SK-N-SH treated with all-trans-retinoic acid at 6 μM for 48 hours (cell line): ENCODE results near the gene AGAP2.

ENCODE experiments used
- CSDC2 ChIP-seq: fragments of 250-450 bp; sonication (Bioruptor Pico); IDR thresholded peaks from 2 replicates; pipeline ENCODE4 v1.5.0; 2020; ENCODE audit warnings: mild to moderate bottlenecking, moderate library complexity
- ESRRG ChIP-seq: fragments of 250-450 bp; sonication (Bioruptor Pico); IDR thresholded peaks from 2 replicates; pipeline ENCODE4 v1.6.1; 2021; ENCODE audit warnings: mild to moderate bottlenecking
- GLIS3 ChIP-seq: fragments of 250-450 bp; sonication (Bioruptor Pico); IDR thresholded peaks from 2 replicates; pipeline ENCODE4 v1.5.0; 2020; ENCODE audit warnings: mild to moderate bottlenecking, moderate library complexity
- OSR1 ChIP-seq: fragments of 250-450 bp; sonication (Bioruptor Pico); IDR thresholded peaks from 2 replicates; pipeline ENCODE4 v1.8.0; 2022; ENCODE audit warnings: moderate library complexity, mild to moderate bottlenecking, inconsistent platforms
- TCF4 ChIP-seq: fragments of 250-450 bp; sonication (Bioruptor Pico); IDR thresholded peaks from 2 replicates; pipeline ENCODE4 v1.8.0; 2021; ENCODE audit warnings: mild to moderate bottlenecking, moderate library complexity, borderline replicate concordance
- TOX ChIP-seq: fragments of 250-450 bp; sonication (Bioruptor Pico); IDR thresholded peaks from 2 replicates; pipeline ENCODE4 v1.8.0; 2021; ENCODE audit warnings: mild to moderate bottlenecking, moderate library complexity, borderline replicate concordance
- ZC3H10 ChIP-seq: fragments of 250-450 bp; sonication (Bioruptor Pico); IDR thresholded peaks from 2 replicates; pipeline ENCODE4 v1.5.1; 2021; ENCODE audit warnings: mild to moderate bottlenecking, moderate library complexity
- ZFP3 ChIP-seq: fragments of 250-450 bp; sonication (Bioruptor Pico); IDR thresholded peaks from 2 replicates; pipeline ENCODE4 v1.5.0; 2020; ENCODE audit warnings: mild to moderate bottlenecking, moderate library complexity
- ZNF565 ChIP-seq: fragments of 450-650 bp; formaldehyde crosslinking; conservative IDR thresholded peaks from 2 replicates; pipeline ENCODE4 v1.5.0; 2020; ENCODE audit warnings: low read depth, mild to moderate bottlenecking, moderate library complexity
- TF ChIP-seq, protein P1 (sequence below): fragments of 250-450 bp; sonication (Bioruptor Pico); IDR thresholded peaks from 2 replicates; pipeline ENCODE4 v1.8.0; 2020; ENCODE audit warnings: mild to moderate bottlenecking, moderate library complexity, borderline replicate concordance
- TF ChIP-seq, protein P2 (sequence below): fragments of 250-450 bp; sonication (Bioruptor Pico); IDR thresholded peaks from 2 replicates; pipeline ENCODE4 v1.8.0; 2021; ENCODE audit warnings: low read depth, mild to moderate bottlenecking, moderate library complexity, borderline replicate concordance
- TF ChIP-seq, protein P3 (sequence below): fragments of 250-450 bp; sonication (Bioruptor Pico); IDR thresholded peaks from 2 replicates; pipeline ENCODE4 v1.5.1; 2021; ENCODE audit warnings: mild to moderate bottlenecking, moderate library complexity

DNA sequence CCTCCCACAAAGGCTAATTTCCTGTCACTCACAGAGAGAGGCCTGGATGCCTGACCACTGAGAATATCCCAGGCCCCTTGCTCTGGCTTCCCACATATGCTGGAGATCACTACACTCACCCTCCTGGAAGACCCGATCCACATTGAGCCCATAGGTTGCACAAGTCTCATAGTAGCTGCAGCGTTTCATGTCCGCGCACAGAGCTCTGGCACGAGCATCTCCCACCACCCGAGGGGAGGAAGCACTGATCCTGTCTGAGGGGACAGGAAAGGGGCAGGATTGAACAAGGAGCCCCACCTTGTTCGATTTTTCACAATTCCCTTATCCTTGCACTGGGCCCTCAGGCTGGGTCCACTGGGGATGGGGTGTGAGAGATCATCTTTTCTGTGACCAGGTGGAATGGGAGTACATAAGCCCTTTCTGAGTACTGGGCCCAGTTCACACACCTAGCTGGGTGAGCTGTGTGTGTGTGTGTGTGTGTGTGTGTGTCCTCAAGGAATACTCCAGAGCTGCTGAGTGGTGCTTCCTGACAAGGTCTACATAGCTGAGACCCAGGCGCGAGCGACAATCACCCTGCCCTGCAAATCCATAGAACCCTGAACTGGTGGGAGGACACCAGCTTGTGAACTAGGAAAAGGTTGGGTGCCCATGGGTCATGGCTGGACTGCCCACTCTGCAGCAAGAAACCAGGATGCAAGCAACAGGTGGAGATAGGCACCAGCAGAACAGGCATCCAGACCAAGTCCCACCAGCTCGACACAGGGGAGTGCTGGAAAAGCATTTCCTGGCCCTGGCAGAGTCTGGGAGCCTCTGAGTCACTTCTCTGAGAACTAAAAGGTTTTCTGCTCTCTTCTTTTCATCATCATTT is 5.6 kb downstream of the AGAP2 start:
- TF ChIP-seq ESRRG: no peak
- no peak for TF ChIP-seq OSR1 (CRISPR knock-in tag)
- no peak for TF ChIP-seq CSDC2 (CRISPR knock-in tag)
- TF ChIP-seq ZNF565 (CRISPR knock-in tag): no peak
- TF ChIP-seq TOX (CRISPR knock-in tag): no peak
- TF ChIP-seq, protein P1, sequence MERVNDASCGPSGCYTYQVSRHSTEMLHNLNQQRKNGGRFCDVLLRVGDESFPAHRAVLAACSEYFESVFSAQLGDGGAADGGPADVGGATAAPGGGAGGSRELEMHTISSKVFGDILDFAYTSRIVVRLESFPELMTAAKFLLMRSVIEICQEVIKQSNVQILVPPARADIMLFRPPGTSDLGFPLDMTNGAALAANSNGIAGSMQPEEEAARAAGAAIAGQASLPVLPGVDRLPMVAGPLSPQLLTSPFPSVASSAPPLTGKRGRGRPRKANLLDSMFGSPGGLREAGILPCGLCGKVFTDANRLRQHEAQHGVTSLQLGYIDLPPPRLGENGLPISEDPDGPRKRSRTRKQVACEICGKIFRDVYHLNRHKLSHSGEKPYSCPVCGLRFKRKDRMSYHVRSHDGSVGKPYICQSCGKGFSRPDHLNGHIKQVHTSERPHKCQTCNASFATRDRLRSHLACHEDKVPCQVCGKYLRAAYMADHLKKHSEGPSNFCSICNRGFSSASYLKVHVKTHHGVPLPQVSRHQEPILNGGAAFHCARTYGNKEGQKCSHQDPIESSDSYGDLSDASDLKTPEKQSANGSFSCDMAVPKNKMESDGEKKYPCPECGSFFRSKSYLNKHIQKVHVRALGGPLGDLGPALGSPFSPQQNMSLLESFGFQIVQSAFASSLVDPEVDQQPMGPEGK (CRISPR knock-in tag): no peak
- TF ChIP-seq, protein P2, sequence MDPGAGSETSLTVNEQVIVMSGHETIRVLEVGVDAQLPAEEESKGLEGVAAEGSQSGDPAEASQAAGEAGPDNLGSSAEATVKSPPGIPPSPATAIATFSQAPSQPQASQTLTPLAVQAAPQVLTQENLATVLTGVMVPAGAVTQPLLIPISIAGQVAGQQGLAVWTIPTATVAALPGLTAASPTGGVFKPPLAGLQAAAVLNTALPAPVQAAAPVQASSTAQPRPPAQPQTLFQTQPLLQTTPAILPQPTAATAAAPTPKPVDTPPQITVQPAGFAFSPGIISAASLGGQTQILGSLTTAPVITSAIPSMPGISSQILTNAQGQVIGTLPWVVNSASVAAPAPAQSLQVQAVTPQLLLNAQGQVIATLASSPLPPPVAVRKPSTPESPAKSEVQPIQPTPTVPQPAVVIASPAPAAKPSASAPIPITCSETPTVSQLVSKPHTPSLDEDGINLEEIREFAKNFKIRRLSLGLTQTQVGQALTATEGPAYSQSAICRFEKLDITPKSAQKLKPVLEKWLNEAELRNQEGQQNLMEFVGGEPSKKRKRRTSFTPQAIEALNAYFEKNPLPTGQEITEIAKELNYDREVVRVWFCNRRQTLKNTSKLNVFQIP (CRISPR knock-in tag): no peak
- TF ChIP-seq, protein P3, sequence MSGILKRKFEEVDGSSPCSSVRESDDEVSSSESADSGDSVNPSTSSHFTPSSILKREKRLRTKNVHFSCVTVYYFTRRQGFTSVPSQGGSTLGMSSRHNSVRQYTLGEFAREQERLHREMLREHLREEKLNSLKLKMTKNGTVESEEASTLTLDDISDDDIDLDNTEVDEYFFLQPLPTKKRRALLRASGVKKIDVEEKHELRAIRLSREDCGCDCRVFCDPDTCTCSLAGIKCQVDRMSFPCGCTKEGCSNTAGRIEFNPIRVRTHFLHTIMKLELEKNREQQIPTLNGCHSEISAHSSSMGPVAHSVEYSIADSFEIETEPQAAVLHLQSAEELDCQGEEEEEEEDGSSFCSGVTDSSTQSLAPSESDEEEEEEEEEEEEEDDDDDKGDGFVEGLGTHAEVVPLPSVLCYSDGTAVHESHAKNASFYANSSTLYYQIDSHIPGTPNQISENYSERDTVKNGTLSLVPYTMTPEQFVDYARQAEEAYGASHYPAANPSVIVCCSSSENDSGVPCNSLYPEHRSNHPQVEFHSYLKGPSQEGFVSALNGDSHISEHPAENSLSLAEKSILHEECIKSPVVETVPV (CRISPR knock-in tag): no peak
- no peak for TF ChIP-seq ZFP3 (CRISPR knock-in tag)
- no peak for TF ChIP-seq TCF4 (CRISPR knock-in tag)
- no peak for TF ChIP-seq GLIS3
- no peak for TF ChIP-seq ZC3H10 (CRISPR knock-in tag)
